ENCODE results near the gene WIZ. TPM values are rescaled to one million over a fixed set of nuclear protein-coding genes. Genes with fewer than 3 reads are reported as not detected.
"Not testable (repeated sequence)": the region's sequence is repeated elsewhere in the genome, so short reads cannot be mapped to it uniquely, and the experiment has no call there.

The WIZ gene
- total and polyA plus RNA-seq, 4 donors = 14.5 to 42.6 (median 23.3) TPM

DNA sequence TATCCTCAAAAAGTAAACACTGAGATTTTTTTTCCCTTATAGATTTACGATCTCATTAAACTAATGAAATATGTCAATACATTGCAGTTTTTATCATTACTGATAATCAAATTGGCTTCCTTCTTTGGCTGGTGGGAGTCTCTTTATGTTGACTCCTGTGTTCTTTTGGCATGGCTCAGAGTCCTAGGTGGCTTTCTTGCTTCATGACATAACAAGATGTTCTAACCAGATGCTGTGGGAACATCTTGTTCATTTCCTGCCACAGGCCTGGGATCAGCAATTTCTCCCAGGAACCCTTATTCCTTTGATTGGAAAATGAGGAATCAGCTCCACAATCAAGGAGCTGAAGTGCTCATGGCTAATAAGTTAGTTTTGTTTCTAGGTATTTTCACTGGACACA, 45.4 kb upstream of the WIZ start:
- H3K4me1 ChIP-seq (ENCODE audit: control insufficient read depth in 5 of 5, insufficient read depth in 5 of 5, low read length in 5 of 5) = no peaks in the 10 kb centered on the region
- no peaks in the 10 kb centered on the region for H3K27me3 ChIP-seq (ENCODE audit: control insufficient read depth in 3 of 3, insufficient read depth in 3 of 3, low read length in 2 of 3)
- no peak overlapping the region for H3K27ac ChIP-seq (ENCODE audit: low read depth in 1 of 2, low read length in 1 of 2)
- no peak overlapping the region for H3K9ac ChIP-seq (ENCODE audit: insufficient read depth in 1 of 2, low read length in 2 of 2)
- H3K4me3 ChIP-seq = no peak overlapping the region
- DNase-seq = no peak
- TF ChIP-seq, protein P1, sequence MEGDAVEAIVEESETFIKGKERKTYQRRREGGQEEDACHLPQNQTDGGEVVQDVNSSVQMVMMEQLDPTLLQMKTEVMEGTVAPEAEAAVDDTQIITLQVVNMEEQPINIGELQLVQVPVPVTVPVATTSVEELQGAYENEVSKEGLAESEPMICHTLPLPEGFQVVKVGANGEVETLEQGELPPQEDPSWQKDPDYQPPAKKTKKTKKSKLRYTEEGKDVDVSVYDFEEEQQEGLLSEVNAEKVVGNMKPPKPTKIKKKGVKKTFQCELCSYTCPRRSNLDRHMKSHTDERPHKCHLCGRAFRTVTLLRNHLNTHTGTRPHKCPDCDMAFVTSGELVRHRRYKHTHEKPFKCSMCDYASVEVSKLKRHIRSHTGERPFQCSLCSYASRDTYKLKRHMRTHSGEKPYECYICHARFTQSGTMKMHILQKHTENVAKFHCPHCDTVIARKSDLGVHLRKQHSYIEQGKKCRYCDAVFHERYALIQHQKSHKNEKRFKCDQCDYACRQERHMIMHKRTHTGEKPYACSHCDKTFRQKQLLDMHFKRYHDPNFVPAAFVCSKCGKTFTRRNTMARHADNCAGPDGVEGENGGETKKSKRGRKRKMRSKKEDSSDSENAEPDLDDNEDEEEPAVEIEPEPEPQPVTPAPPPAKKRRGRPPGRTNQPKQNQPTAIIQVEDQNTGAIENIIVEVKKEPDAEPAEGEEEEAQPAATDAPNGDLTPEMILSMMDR (IDR thresholded peaks at IDR 0.05; ENCODE audit: control extremely low read depth, extremely low read depth) = no peak
- ATAC-seq (ENCODE audit: insufficient read depth, low FRiP score) = no peak
- no peaks in the 10 kb centered on the region for H3K9me3 ChIP-seq (ENCODE audit: control insufficient read depth in 4 of 4, insufficient read depth in 3 of 4, low read length in 3 of 4)
- 88 to 100% methylated on average over 1 of the region's 1 CpG for WGBS, 2 donors
- H3K36me3 ChIP-seq (ENCODE audit: control insufficient read depth in 4 of 4, insufficient read depth in 4 of 4, low read length in 4 of 4) = no peaks in the 10 kb centered on the region

- H3K36me3 ChIP-seq (ENCODE audit: control insufficient read depth in 4 of 4, insufficient read depth in 4 of 4, low read length in 4 of 4) = no peaks in the 10 kb centered on the region
- peaks cover 0 to 3% (median 0%) of the 10 kb centered on the region in 4 donors for H3K9me3 ChIP-seq (ENCODE audit: control insufficient read depth in 4 of 4, insufficient read depth in 3 of 4, low read length in 3 of 4)
- H3K9ac ChIP-seq (ENCODE audit: insufficient read depth in 1 of 2, low read length in 2 of 2) = no peak overlapping the region
- no peak overlapping the region for H3K27ac ChIP-seq (ENCODE audit: low read depth in 1 of 2, low read length in 1 of 2)
- WGBS, 2 donors = 68 to 73% methylated on average over 13 of the region's 13 CpGs
- ATAC-seq (ENCODE audit: insufficient read depth, low FRiP score) (no peak), DNase-seq (no peak)
- TF ChIP-seq, protein P1 (IDR thresholded peaks at IDR 0.05; ENCODE audit: control extremely low read depth, extremely low read depth) = no peak
- no peak overlapping the region for H3K4me3 ChIP-seq
- H3K27me3 ChIP-seq (ENCODE audit: control insufficient read depth in 3 of 3, insufficient read depth in 3 of 3, low read length in 2 of 3) = no peaks in the 10 kb centered on the region
- peaks cover 0 to 1% (median 0%) of the 10 kb centered on the region in 5 donors for H3K4me1 ChIP-seq (ENCODE audit: control insufficient read depth in 5 of 5, insufficient read depth in 5 of 5, low read length in 5 of 5)
Measured at GRCh38 chr19:15488489-15489226, 38.9 kb upstream of the WIZ start.

DNA sequence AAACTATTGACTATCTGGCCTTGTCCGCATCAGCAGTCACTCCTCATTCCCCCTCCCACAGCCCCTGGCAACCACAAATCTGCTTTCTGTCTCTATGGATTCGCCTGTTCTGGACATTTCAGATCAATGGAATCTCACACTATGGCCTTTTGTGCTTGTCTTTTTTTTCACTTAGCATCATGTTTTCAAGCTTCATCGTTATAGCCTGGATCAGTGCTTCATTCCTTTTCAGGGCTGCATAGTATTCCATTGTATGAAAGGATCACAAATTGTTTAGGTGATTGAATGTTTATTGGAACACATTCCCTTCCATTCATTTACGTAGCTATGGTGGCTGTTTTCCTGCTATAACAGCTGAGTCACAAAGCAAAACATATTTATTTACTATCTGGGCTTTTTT, 37.3 kb upstream of the WIZ start:
- DNase-seq (no peak), ATAC-seq (ENCODE audit: insufficient read depth, low FRiP score) (no peak)
- TF ChIP-seq, protein P1 (IDR thresholded peaks at IDR 0.05; ENCODE audit: control extremely low read depth, extremely low read depth) = no peak
- Histone ChIP-seq H3K27me3 (ENCODE audit: control insufficient read depth in 3 of 3, insufficient read depth in 3 of 3, low read length in 2 of 3) (no peaks in the 10 kb centered on the region), H3K4me1 (ENCODE audit: control insufficient read depth in 5 of 5, insufficient read depth in 5 of 5, low read length in 5 of 5) (peaks cover 0 to 1% (median 0%) of the 10 kb centered on the region in 5 donors), H3K4me3 (no peak overlapping the region), H3K27ac (ENCODE audit: low read depth in 1 of 2, low read length in 1 of 2) (no peak overlapping the region), H3K36me3 (ENCODE audit: control insufficient read depth in 4 of 4, insufficient read depth in 4 of 4, low read length in 4 of 4) (no peaks in the 10 kb centered on the region), H3K9me3 (ENCODE audit: control insufficient read depth in 4 of 4, insufficient read depth in 3 of 4, low read length in 3 of 4) (peaks cover 0 to 3% (median 0%) of the 10 kb centered on the region in 4 donors), H3K9ac (ENCODE audit: insufficient read depth in 1 of 2, low read length in 2 of 2) (no peak overlapping the region)
- WGBS, 2 donors = 90 to 94% methylated on average over 4 of the region's 4 CpGs

- H3K9ac ChIP-seq (ENCODE audit: insufficient read depth in 1 of 2, low read length in 2 of 2); ATAC-seq (ENCODE audit: insufficient read depth, low FRiP score); H3K4me1 ChIP-seq (ENCODE audit: control insufficient read depth in 5 of 5, insufficient read depth in 5 of 5, low read length in 5 of 5); H3K9me3 ChIP-seq (ENCODE audit: control insufficient read depth in 4 of 4, insufficient read depth in 3 of 4, low read length in 3 of 4); H3K4me3 ChIP-seq; H3K27ac ChIP-seq (ENCODE audit: low read depth in 1 of 2, low read length in 1 of 2); H3K27me3 ChIP-seq (ENCODE audit: control insufficient read depth in 3 of 3, insufficient read depth in 3 of 3, low read length in 2 of 3); DNase-seq; H3K36me3 ChIP-seq (ENCODE audit: control insufficient read depth in 4 of 4, insufficient read depth in 4 of 4, low read length in 4 of 4): not testable (repeated sequence)
- whole genome bisulfite sequencing, 2 donors = 89 to 99% methylated on average over 5 of the region's 5 CpGs
Measured at GRCh38 chr19:15485768-15486167, 36.0 kb upstream of the WIZ start.

- not testable (repeated sequence) for DNase-seq; H3K9me3 ChIP-seq (ENCODE audit: control insufficient read depth in 4 of 4, insufficient read depth in 3 of 4, low read length in 3 of 4); ATAC-seq (ENCODE audit: insufficient read depth, low FRiP score); H3K4me3 ChIP-seq; H3K27ac ChIP-seq (ENCODE audit: low read depth in 1 of 2, low read length in 1 of 2); H3K36me3 ChIP-seq (ENCODE audit: control insufficient read depth in 4 of 4, insufficient read depth in 4 of 4, low read length in 4 of 4); H3K9ac ChIP-seq (ENCODE audit: insufficient read depth in 1 of 2, low read length in 2 of 2); H3K4me1 ChIP-seq (ENCODE audit: control insufficient read depth in 5 of 5, insufficient read depth in 5 of 5, low read length in 5 of 5); H3K27me3 ChIP-seq (ENCODE audit: control insufficient read depth in 3 of 3, insufficient read depth in 3 of 3, low read length in 2 of 3)
- WGBS, 2 donors = 90 to 93% methylated on average over 7 of the region's 7 CpGs
Measured at GRCh38 chr19:15480996-15481395, 31.2 kb upstream of the WIZ start.
